Nucleus accumbens (tissue), 56 donors: ENCODE data around the gene CNKSR3.

ENCODE experiments used
- DNase-seq, 56 donors: peaks; one replicate each; lab custom pipeline; 2025; lab: John Stamatoyannopoulos, UW

The CNKSR3 gene

DNA sequence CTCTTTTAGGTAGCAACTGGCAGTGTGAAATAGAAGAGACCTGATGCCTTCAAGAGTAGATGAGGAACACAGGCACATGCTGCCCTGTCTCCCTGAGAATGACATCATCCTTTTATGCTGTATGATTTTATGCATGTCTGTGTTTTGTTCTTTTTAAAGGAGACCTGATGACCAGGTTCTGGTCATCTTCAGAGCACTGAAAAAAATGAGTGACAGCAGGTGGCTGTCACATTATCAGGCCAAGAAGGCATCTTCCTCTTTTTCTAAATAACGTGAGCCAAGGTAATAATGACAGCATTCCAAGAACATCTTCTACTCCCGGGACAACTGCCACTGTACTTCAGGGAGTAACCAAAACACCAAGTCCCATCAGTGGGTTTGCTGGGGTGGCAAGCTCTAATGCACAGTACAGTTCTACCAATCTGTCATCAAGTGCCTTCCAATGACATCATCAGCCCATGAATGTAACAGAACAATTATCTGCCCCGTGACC, 28.9 kb downstream of the CNKSR3 start:
- DNase-seq, result no peak

DNA sequence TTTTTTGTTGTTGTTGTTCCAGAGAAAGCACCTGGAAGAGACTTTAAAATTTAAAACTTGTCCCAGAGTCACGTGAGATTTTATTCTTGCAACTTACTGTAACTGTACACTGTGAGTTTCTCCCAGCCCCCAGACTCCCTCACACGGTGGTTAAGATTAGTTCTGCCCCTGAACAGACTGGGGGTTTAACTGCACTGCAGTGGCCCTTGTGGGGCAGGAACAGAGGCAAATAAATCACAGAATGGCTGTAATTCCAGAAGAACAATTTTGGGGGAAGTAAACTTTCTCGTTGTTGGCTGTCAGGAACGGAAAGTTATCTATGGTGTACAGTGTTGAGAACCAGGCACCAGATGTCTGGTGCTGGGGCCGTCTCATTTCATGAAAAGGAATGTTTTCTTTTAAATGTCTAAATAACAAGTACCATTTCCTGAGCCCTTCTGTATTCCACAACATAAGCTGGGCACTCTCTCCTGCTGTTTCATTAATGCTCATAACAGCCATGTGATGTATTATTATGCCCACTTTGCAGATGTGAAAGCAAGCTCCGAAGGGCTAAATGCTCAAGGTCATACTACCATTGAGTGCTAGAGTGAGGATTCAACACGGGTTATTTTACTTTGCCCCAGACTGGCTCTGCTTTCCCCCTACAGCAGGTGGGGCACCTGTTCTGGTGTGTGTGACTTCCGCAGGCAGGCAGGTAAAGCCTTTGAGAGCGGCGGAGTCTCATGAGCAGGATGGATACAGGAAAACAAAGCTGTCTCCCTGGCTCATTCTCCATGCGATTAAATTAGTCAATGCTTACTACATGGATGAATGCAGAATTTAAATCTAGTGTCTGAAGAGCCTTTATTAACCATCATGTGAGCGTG, 30.5 kb downstream of the CNKSR3 start:
- no peak for DNase-seq

- no peak for DNase-seq
Observed at GRCh38 chr6:154479351-154479769, 31.1 kb downstream of the CNKSR3 start.

GRCh38 chr6:154478701-154479060, 31.8 kb downstream of the CNKSR3 start:
- no peak for DNase-seq

DNA sequence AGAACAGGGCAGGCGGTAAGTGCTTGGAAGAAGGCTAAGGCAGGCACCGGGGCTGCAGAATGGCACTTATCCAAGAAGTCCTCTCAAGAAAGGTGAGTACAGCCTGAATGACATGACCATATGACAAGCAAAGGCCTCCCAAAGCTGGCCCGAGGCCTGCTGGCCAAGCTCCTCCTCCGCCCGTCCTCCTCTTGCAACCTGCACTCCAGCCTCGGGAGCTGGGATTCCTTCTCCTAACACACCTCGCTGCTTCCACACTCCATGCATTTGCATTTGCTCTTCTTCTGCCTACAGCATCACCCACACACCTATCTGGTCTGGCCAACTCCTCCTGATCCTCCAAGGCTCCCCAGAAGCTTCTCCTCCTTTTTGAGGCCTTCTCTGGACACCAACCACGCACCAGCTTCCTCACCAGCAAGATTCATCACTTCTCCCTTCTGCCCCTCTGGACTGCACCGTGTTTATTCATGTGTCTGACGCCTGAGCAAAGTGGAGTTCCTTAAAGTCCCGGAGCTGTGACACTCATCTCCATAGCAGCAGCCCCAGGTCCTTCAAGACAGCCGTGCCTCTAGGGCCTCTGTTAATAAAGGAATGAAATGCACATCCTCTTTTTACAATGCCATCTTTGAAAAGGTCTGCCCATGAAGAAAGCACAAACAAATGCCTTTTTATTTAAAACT, 32.3 kb downstream of the CNKSR3 start:
- peak in 2 of 56 donors; percentile 13 to 16 for DNase-seq

- no peak for DNase-seq
Observed at GRCh38 chr6:154476494-154476893, 34.0 kb downstream of the CNKSR3 start.

DNA sequence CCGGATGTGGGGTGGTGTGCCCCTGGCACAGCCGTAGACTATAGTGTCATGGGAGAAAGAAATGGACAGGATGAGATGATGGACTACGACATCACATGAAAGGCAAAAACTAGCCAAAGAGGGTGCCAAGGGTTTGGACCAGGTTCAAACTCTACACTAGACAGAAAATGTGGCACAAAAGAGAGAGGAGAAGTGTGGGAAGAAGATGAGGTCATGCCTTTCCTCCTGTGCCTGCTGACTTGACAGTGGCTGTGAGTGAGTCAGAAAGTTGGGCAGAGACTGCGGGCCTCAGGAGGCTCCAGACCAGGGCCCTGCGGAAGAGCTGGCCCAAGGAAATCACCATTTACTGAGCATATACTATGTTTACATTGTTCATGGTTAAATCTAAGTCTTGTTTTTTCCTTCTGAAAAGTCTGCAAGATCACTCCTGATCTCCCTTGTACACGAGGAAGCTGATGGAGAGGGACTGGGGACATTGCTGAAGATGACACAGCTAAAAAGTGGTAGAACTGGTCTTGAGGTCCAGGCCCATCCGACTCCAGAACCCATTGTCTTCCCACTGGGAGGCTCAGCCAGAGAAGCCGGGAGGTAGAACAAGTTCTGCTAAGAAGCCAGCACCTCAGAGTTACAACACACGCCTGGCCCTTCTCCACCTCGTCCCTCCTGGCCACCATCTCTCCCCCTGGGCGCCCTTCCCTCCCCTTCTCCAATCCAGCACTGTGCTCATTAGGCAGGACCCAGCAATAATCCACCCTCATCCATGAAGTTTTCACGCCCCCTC, 35.6 kb downstream of the CNKSR3 start:
- peak in 1 of 56 donors; percentile 10 for DNase-seq

DNA sequence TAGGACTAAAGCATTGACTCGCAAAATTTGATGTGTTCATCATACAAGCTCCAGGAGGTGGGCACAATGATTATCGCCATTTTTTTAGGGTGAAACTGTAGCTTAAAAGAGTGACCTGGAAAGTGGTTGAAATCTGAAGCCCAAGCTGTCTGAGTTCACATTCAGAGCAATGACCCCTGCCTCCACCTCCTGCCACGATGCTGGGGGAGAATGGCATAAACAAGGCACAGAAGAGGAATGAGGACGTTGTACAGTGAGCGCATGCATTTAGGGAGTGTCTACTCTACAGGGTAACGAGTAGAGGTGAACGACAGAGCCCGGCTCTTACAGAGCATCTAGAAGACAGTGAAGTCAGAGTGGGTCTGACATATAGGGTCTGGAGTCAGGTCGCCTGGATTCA, 37.2 kb downstream of the CNKSR3 start:
- DNase-seq, result no peak

- no peak for DNase-seq
Observed at GRCh38 chr6:154471609-154472362, 38.7 kb downstream of the CNKSR3 start.

DNA sequence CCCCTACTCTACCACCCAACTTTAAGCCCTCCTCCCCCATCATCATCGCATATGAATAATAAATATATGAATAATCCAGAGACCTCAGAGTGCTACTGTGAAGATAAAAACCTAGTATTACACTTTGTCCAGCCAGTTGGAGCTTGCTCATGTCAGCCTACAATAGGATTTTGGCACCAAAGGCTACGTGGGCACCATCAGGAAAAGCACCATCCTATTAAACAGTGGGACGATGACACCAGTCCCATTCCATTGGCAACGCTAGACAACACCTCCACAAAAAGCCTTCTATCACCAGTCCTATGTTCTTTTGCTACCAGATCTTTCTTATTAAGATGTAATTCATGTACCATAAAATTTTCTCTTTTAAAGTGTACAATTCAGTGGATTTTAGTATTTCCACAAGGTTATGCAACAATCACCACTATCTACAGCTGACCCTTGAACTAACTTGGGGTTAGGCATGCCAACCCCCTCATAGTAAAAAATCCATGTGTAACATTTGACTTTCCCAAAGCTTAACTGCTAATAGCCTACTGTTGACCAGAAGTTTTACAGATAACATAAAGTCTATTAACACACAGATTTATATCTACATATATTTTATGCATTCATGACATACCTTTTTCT, 41.1 kb downstream of the CNKSR3 start:
- DNase-seq, result no peak

GRCh38 chr6:154468760-154469159, 41.7 kb downstream of the CNKSR3 start:
- DNase-seq, result no peak

- no peak for DNase-seq
Observed at GRCh38 chr6:154466971-154467679, 43.4 kb downstream of the CNKSR3 start.

GRCh38 chr6:154466139-154466538, 44.3 kb downstream of the CNKSR3 start:
- no peak for DNase-seq

DNA sequence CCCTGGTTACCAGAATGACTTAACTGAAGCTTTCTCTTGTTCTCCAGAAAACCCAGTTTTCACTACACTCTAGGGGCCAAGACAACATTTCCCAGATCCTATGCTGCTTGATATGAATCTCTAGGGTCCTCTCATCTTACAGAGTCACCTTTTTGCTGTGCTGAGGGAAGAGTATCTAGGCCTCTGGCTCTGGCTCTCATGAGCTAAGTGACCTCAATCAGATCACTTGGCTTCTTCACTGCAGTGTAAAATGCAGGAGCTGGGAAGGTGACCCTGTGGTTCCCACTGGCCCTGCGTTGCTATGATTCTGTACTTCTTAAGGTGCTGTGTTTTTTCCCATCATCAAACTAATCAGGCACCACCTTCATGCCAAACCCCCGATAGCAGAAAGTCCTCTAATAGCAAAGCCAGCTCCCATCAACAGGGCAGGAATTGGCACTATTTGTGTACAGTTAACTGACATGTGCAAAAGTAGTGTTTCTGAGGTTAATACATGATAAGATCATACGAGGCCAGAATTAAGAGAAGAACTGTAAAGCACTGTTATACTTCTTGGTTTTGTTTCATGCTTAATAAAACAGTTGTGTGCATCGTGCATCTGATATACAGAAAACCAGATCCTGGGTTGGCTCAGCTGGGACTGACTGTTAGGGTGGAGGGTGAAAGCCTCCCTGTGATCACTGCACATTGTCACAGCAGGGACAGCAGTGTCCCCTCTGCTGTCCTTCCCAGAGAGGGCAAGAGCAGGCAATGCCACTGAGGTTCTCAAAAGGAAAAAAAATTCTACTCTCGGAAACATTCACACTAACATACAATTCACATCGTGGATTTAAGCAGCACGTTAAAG, 46.7 kb downstream of the CNKSR3 start:
- DNase-seq, result no peak

DNA sequence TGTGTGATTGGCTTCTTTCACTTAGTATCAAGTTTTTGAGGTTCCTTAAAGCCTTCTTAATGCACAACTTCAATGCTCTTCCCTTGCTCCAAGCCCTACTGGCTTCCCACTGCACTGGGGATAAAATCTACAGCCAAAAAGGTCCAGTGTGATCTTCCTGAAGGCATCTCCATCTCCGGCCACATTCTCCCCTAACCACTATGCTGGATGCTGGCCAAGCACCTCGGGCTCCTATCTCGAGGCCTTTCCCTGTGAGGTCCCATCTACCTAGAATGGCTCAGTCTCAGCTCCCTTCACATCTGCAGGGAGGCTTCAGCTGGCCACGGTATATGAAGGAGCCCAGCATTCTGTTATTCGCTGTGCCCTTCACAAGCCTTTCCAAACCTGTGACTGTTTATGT, 48.1 kb downstream of the CNKSR3 start:
- no peak for DNase-seq

DNA sequence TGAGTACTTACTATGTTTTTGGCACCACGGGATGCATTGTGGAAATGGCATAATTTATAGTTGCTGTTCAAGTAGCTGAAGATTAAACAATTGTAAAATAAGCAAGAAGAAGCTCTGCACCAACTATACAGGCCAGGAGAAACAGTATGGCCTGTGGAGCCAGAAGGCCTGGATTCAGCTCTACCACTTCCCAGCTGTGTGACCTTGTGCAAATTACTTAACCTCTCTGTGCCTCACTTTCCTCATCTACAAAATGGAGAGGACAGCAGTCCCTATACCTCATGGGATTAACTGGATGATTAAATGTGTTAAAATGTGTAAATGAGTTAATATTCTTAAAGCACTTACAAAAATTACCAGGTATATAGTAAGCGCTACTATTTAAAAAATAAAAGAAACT, 49.1 kb downstream of the CNKSR3 start:
- no peak for DNase-seq

GRCh38 chr6:154460306-154461071, 50.0 kb downstream of the CNKSR3 start:
- DNase-seq, result no peak
